DOHH2 (cell line): ENCODE data around the gene TMPRSS9.

Experiments
- EZH2phosphoT487 ChIP-seq: fragments of 200-600 bp; sonication (generic); IDR thresholded peaks from 2 replicates; pipeline ENCODE4 v1.6.1; 2017; ENCODE audit warnings: borderline replicate concordance, mild to moderate bottlenecking, antibody characterized with exemption, low read length, moderate library complexity, mixed read lengths
- TF ChIP-seq, protein P1 (sequence below): fragments of 200-600 bp; sonication (generic); IDR thresholded peaks from one replicate; pipeline ENCODE4 v1.5.1; 2014; ENCODE audit warnings: antibody characterized with exemption, mild to moderate bottlenecking, low read depth, low read length; ENCODE audit not compliant: poor library complexity, severe bottlenecking

DNA sequence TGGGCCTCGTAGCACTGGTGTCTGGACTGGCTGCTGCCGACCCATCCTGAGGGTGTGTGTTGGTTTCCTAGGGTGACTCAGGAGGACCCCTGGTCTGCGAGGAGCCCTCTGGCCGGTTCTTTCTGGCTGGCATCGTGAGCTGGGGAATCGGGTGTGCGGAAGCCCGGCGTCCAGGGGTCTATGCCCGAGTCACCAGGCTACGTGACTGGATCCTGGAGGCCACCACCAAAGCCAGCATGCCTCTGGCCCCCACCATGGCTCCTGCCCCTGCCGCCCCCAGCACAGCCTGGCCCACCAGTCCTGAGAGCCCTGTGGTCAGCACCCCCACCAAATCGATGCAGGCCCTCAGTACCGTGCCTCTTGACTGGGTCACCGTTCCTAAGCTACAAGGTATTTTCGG lies 53.6 kb downstream of the TMPRSS9 start:
- TF ChIP-seq, protein P1, sequence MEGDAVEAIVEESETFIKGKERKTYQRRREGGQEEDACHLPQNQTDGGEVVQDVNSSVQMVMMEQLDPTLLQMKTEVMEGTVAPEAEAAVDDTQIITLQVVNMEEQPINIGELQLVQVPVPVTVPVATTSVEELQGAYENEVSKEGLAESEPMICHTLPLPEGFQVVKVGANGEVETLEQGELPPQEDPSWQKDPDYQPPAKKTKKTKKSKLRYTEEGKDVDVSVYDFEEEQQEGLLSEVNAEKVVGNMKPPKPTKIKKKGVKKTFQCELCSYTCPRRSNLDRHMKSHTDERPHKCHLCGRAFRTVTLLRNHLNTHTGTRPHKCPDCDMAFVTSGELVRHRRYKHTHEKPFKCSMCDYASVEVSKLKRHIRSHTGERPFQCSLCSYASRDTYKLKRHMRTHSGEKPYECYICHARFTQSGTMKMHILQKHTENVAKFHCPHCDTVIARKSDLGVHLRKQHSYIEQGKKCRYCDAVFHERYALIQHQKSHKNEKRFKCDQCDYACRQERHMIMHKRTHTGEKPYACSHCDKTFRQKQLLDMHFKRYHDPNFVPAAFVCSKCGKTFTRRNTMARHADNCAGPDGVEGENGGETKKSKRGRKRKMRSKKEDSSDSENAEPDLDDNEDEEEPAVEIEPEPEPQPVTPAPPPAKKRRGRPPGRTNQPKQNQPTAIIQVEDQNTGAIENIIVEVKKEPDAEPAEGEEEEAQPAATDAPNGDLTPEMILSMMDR, result no peak
- no peak for TF ChIP-seq EZH2phosphoT487
